Measurements from ENCODE around the gene EXOSC10.

EXOSC10 gene

DNA sequence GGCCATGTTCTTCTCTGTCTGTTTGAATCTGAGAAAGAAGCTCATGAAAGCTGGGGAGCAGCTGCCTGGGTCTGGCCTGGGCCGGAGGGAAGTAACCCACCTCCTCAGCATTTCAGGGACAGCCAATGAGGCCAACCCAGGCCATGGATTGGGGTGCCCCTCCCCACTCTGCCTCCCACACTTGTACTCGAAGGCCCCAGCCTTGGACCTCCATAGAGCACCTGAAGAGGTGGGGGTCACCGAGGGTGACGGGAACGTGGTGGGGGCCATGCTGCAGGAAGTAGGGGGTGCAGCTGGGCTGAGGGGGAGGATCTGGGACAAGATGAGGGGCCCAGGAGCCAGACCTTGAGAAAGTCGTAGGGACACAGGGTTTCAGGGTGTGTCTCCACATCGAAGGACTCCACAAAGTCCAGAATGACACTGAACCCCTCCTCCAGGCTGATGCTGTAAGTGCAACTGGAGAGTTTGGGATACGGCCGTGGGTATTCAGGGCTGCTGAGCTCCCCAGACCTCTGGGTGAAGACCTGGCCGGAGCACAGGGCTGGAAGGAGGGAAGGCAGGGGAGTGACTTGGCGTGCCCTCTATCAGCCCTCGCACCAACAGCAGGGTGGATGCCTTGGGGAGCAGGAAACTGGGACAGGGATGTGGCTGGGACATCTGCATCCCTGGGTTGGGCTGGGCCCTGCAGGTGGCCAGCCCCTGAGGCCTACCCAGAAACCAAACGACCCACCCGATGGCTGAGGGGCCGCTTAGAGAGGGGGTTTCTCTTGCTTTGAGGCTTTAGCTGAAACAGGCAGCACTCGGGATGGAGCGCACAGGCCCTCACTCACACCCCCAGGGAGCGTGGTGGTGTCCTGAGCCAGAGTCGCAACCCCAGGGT, 56.4 kb downstream of the EXOSC10 start:
- TF ChIP-seq TEAD4 (IDR thresholded peaks at IDR 0.05): no peak

DNA sequence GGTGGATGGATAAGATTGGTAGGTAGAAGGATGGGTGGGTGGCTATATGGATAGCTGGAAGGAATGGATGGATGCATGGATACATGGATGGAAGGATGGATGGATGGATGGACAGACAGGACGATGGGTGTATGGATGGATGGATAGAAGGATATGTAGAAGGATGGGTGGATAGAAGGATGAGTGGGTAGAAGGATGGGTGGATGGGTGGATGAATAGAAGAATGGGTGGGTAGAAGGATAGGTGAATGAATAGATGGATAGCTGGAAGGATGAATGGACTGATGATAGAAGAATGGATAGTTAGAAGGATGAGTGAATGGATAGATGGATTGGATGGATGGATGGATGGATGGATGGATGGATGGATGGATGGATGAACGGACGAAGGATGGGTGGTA, 57.6 kb downstream of the EXOSC10 start:
- TF ChIP-seq, protein P1, sequence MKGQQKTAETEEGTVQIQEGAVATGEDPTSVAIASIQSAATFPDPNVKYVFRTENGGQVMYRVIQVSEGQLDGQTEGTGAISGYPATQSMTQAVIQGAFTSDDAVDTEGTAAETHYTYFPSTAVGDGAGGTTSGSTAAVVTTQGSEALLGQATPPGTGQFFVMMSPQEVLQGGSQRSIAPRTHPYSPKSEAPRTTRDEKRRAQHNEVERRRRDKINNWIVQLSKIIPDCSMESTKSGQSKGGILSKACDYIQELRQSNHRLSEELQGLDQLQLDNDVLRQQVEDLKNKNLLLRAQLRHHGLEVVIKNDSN (IDR thresholded peaks at IDR 0.05): no peak
- TF ChIP-seq TAF1 (IDR thresholded peaks at IDR 0.05; ENCODE audit: low read depth) (no peak), FOXM1 (IDR thresholded peaks at IDR 0.05; ENCODE audit: borderline replicate concordance, low read depth) (no peak), EP300 (IDR thresholded peaks at IDR 0.05; ENCODE audit: borderline replicate concordance) (no peak), CREB1 (IDR thresholded peaks at IDR 0.05; ENCODE audit: low read depth) (no peak), EGR1 (IDR thresholded peaks at IDR 0.05) (no peak), RAD21 (IDR thresholded peaks at IDR 0.05; ENCODE audit: low read depth) (no peak)
- TF ChIP-seq, protein P2, sequence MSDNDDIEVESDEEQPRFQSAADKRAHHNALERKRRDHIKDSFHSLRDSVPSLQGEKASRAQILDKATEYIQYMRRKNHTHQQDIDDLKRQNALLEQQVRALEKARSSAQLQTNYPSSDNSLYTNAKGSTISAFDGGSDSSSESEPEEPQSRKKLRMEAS (IDR thresholded peaks at IDR 0.05): no peak
- TF ChIP-seq, protein P3, sequence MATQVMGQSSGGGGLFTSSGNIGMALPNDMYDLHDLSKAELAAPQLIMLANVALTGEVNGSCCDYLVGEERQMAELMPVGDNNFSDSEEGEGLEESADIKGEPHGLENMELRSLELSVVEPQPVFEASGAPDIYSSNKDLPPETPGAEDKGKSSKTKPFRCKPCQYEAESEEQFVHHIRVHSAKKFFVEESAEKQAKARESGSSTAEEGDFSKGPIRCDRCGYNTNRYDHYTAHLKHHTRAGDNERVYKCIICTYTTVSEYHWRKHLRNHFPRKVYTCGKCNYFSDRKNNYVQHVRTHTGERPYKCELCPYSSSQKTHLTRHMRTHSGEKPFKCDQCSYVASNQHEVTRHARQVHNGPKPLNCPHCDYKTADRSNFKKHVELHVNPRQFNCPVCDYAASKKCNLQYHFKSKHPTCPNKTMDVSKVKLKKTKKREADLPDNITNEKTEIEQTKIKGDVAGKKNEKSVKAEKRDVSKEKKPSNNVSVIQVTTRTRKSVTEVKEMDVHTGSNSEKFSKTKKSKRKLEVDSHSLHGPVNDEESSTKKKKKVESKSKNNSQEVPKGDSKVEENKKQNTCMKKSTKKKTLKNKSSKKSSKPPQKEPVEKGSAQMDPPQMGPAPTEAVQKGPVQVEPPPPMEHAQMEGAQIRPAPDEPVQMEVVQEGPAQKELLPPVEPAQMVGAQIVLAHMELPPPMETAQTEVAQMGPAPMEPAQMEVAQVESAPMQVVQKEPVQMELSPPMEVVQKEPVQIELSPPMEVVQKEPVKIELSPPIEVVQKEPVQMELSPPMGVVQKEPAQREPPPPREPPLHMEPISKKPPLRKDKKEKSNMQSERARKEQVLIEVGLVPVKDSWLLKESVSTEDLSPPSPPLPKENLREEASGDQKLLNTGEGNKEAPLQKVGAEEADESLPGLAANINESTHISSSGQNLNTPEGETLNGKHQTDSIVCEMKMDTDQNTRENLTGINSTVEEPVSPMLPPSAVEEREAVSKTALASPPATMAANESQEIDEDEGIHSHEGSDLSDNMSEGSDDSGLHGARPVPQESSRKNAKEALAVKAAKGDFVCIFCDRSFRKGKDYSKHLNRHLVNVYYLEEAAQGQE (IDR thresholded peaks at IDR 0.05; ENCODE audit: low read depth): no peak

DNA sequence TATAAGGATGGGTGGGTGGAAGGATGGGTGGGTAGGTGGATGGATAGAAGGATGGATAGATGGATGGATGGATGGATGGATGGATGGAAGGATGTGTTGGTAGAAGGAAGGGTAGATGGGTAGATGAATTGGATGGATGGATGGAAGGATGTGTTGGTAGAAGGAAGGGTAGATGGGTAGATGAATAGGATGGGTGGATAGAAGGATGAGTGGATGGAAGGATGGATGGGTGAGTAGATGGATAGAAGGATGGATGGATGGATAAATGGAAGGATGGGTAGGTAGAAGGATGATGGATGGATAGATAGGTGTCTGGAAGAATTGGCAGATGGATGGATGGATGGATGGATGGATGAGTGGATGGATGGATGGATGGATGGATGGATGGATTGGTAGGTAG, 58.6 kb downstream of the EXOSC10 start:
- TF ChIP-seq EGR1 (IDR thresholded peaks at IDR 0.05) (no peak), CEBPB (IDR thresholded peaks at IDR 0.05) (no peak), NFIC (IDR thresholded peaks at IDR 0.05) (no peak), RAD21 (IDR thresholded peaks at IDR 0.05; ENCODE audit: low read depth) (no peak), YY1 (IDR thresholded peaks at IDR 0.05; ENCODE audit: low read depth) (no peak), FOXM1 (IDR thresholded peaks at IDR 0.05; ENCODE audit: borderline replicate concordance, low read depth) (no peak), CREB1 (IDR thresholded peaks at IDR 0.05; ENCODE audit: low read depth) (no peak), ZBTB7A (IDR thresholded peaks at IDR 0.05; ENCODE audit: low read depth) (no peak), TAF1 (IDR thresholded peaks at IDR 0.05; ENCODE audit: low read depth) (no peak)
- TF ChIP-seq, protein P3 (IDR thresholded peaks at IDR 0.05; ENCODE audit: low read depth): no peak
- TF ChIP-seq, protein P2 (IDR thresholded peaks at IDR 0.05): no peak
- TF ChIP-seq, protein P1 (IDR thresholded peaks at IDR 0.05): no peak

DNA sequence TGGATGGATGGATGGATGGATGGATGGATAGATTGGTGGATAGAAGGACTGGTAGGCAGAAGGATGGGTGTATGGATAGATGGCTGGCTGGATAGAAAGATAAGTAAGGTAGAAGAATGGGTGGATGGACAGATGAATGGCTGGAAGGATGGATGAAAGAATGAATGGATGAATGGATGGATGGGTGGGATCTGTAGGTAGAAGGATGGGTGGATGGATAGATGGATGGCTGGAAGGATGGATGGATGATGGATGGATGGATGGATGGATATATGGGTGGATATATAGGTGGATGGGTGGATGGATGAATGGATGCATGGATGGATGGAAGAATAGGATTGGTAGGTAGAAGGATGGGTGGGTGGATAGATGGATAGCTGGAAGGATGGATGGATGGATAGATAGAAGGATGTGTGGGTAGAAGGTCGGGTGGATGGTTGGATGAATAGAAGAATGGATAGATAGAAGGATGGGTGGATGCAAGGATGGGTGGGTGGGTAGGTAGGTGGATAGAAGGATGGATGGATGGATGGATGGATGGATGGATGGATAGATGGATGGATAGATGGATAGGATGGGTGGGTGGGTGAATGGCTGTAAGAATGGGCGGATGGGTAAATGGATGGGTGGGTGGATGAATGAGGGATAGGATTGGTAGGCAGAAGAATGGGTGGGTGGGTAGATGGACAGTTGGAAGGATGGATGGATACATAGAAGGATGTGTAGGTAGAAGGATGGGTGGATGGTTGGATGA, 60.1 kb downstream of the EXOSC10 start:
- TF ChIP-seq, protein P1 (IDR thresholded peaks at IDR 0.05): no peak
- TF ChIP-seq EP300 (IDR thresholded peaks at IDR 0.05; ENCODE audit: borderline replicate concordance) (no peak), FOXM1 (IDR thresholded peaks at IDR 0.05; ENCODE audit: borderline replicate concordance, low read depth) (no peak), TEAD4 (IDR thresholded peaks at IDR 0.05) (no peak), NFIC (IDR thresholded peaks at IDR 0.05) (no peak), CEBPB (IDR thresholded peaks at IDR 0.05) (no peak), ZBTB7A (IDR thresholded peaks at IDR 0.05; ENCODE audit: low read depth) (no peak), YY1 (IDR thresholded peaks at IDR 0.05; ENCODE audit: low read depth) (no peak), RAD21 (IDR thresholded peaks at IDR 0.05; ENCODE audit: low read depth) (no peak), TAF1 (IDR thresholded peaks at IDR 0.05; ENCODE audit: low read depth) (no peak), CREB1 (IDR thresholded peaks at IDR 0.05; ENCODE audit: low read depth) (no peak), EGR1 (IDR thresholded peaks at IDR 0.05) (no peak), TCF12 (IDR thresholded peaks at IDR 0.05; ENCODE audit: low read depth) (no peak)
- TF ChIP-seq, protein P3 (IDR thresholded peaks at IDR 0.05; ENCODE audit: low read depth): no peak
- TF ChIP-seq, protein P2 (IDR thresholded peaks at IDR 0.05): no peak
